K562 (cell line): ENCODE data around the gene ARL5C. TPM values are rescaled to one million over a fixed set of nuclear protein-coding genes. Genes with fewer than 3 reads are reported as not detected.

Experiments
- ATAC-seq: fragments of 200-7000 bp; cut with Tn5 transposase; 3 replicates; pipeline ENCODE4 v1.9.1; 2020; ENCODE audit warnings: moderate library complexity
- BruUV-seq: library from RNA; stranded (reverse); fragments of 400-500 nt; replicated peaks from 2 replicates; lab custom pipeline; 2021; lab: Mats Ljungman, UMichigan
- CTCF ChIA-PET: fragments of 300-600 bp; formaldehyde crosslinking; extraction: SDS; loops from one replicate; lab custom pipeline; 2021; ENCODE audit warnings: low intra/inter-chr PET ratio; lab: Yijun Ruan, JAX
- POLR2A ChIA-PET: fragments of 300-600, 350-650 bp; sonication (Branson Sonifier 250); formaldehyde crosslinking; extraction: SDS; loops from one replicate; lab custom pipeline; 2021; ENCODE audit warnings: antibody characterized with exemption, inconsistent platforms; lab: Yijun Ruan, JAX
- DNase-seq, 4 experiments: peaks; one replicate each; pipeline versions ENCODE4 v3.0.0 to v3.0.0-alpha.2; 2011 to 2018; ENCODE audit warnings: low spot score in 3 of 4, mixed read lengths in 3 of 4; ENCODE audit errors: extremely low read depth in 1 of 4
- FAIRE-seq: peaks from 2 replicates; lab custom pipeline; 2011; peaks lifted over from hg19 to GRCh38; lab: Jason Lieb, UNC
- H2AFZ ChIP-seq: 2 replicates; pipeline ENCODE4 v1.6.0; 2011; ENCODE audit warnings: low read depth, low read length, control low read depth, inconsistent platforms
- H3K27ac ChIP-seq: fragments of 200-600 bp; 3 replicates; pipeline ENCODE4 v1.8.0; 2011; ENCODE audit warnings: low read depth, mild to moderate bottlenecking, control low read depth, inconsistent platforms, low read length, moderate library complexity, mixed read lengths; ENCODE audit errors: extremely low read depth
- H3K27me3 ChIP-seq, 2 experiments: fragments of 300-600 bp in 1 of 2; 2 replicates in 1 of 2; 3 replicates in 1 of 2; pipeline versions ENCODE4 v1.6.0 to v1.8.0; 2011; ENCODE audit warnings: inconsistent platforms in 2 of 2, low read length in 2 of 2, mild to moderate bottlenecking in 1 of 2, mixed read lengths in 1 of 2, moderate library complexity in 1 of 2; ENCODE audit not compliant: control insufficient read depth in 2 of 2, insufficient read depth in 2 of 2
- H3K36me3 ChIP-seq: fragments of 300-600 bp; 3 replicates; pipeline ENCODE4 v1.8.0; 2011; ENCODE audit warnings: mild to moderate bottlenecking, low read length, inconsistent platforms; ENCODE audit not compliant: control insufficient read depth, insufficient read depth
- H3K4me1 ChIP-seq, 2 experiments: fragments of 200-600 bp in 1 of 2; replicated peaks in 1 of 2; 2 replicates in 1 of 2; 3 replicates in 1 of 2; pipeline versions ENCODE4 v1.5.1 to v1.8.0; 2011; ENCODE audit warnings: inconsistent platforms in 2 of 2, low read length in 2 of 2, mild to moderate bottlenecking in 1 of 2, mixed read lengths in 1 of 2, moderate library complexity in 1 of 2; ENCODE audit not compliant: control insufficient read depth in 2 of 2, insufficient read depth in 2 of 2
- H3K4me2 ChIP-seq: 2 replicates; pipeline ENCODE4 v1.6.1; 2011; ENCODE audit warnings: low read length, control low read depth, inconsistent platforms, mixed read lengths; ENCODE audit not compliant: insufficient read depth
- H3K4me3 ChIP-seq: fragments of 200-600 bp; sonication (generic), shearing (Covaris generic); 2 replicates; pipeline ENCODE4 v1.5.1; 2016; ENCODE audit warnings: control low read depth, inconsistent platforms
- H3K79me2 ChIP-seq: fragments of 200-600 bp; 3 replicates; pipeline ENCODE4 v1.8.0; 2011; ENCODE audit warnings: low read length, inconsistent platforms; ENCODE audit not compliant: control insufficient read depth, insufficient read depth
- H3K9ac ChIP-seq, 2 experiments: 2 replicates each; pipeline versions ENCODE4 v1.6.0 to v1.6.1; 2011; ENCODE audit warnings: low read depth in 2 of 2, low read length in 2 of 2, control low read depth in 1 of 2, inconsistent platforms in 1 of 2, mild to moderate bottlenecking in 1 of 2, mixed read lengths in 1 of 2; ENCODE audit not compliant: insufficient read depth in 1 of 2
- H3K9me1 ChIP-seq: one replicate; pipeline ENCODE4 v1.6.0; 2011; ENCODE audit warnings: inconsistent platforms, mild to moderate bottlenecking, low read length, moderate library complexity; ENCODE audit not compliant: control insufficient read depth, insufficient read depth
- H3K9me3 ChIP-seq: replicated peaks from 2 replicates; pipeline ENCODE4 v1.5.1; 2011; ENCODE audit warnings: low read depth, low read length, inconsistent platforms; ENCODE audit not compliant: control insufficient read depth, insufficient read depth
- H4K20me1 ChIP-seq: replicated peaks from 2 replicates; pipeline ENCODE4 v1.6.1; 2011; ENCODE audit warnings: low read length, inconsistent platforms, mixed read lengths; ENCODE audit not compliant: control insufficient read depth, insufficient read depth
- CREB3L1 ChIP-seq: fragments of 450-650 bp; IDR thresholded peaks from 2 replicates; pipeline ENCODE4 v1.6.1; 2014; ENCODE audit warnings: low read depth, mild to moderate bottlenecking, moderate library complexity, borderline replicate concordance
- KHSRP ChIP-seq: fragments of 450-650 bp; IDR thresholded peaks from 2 replicates; pipeline ENCODE4 v1.6.1; 2017
- MAFG ChIP-seq: fragments of 450-650 bp; conservative IDR thresholded peaks from 2 replicates; pipeline ENCODE4 v1.6.1; 2016; ENCODE audit warnings: missing genetic modification characterization, missing compliant biosample characterization
- MAZ ChIP-seq, 2 experiments: fragments of 450-650 bp in 1 of 2; sonication (generic) in 1 of 2; formaldehyde crosslinking; IDR thresholded peaks in 1 of 2; conservative IDR thresholded peaks in 1 of 2; 2 replicates each; pipeline versions ENCODE4 v1.4.0 to v1.5.0; 2020; ENCODE audit warnings: mild to moderate bottlenecking in 1 of 2, missing genetic modification reagents in 1 of 2
- MEF2D ChIP-seq: conservative IDR thresholded peaks from 2 replicates; pipeline ENCODE4 v1.6.1; 2016; ENCODE audit warnings: low read depth, missing genetic modification characterization, missing compliant biosample characterization
- NONO ChIP-seq, 2 experiments: fragments of 200-400 bp in 1 of 2; fragments of 450-650 bp in 1 of 2; formaldehyde crosslinking in 1 of 2; IDR thresholded peaks; 2 replicates each; pipeline ENCODE4 v1.6.1; 2017; ENCODE audit warnings: low read depth in 2 of 2, mild to moderate bottlenecking in 2 of 2, moderate library complexity in 2 of 2, low read length in 1 of 2
- SRSF9 ChIP-seq: fragments of 200-400 bp; formaldehyde crosslinking; IDR thresholded peaks from 2 replicates; pipeline ENCODE4 v1.6.1; 2017; ENCODE audit warnings: low read depth, low read length, borderline replicate concordance
- TAF1 ChIP-seq: IDR thresholded peaks from 2 replicates; pipeline ENCODE4 v1.6.1; 2011; ENCODE audit warnings: mild to moderate bottlenecking, low read length, moderate library complexity; ENCODE audit not compliant: insufficient read depth, control insufficient read depth, severe bottlenecking; ENCODE audit errors: extremely low read depth
- TAF15 ChIP-seq: fragments of 200-400 bp; formaldehyde crosslinking; IDR thresholded peaks from 2 replicates; pipeline ENCODE4 v1.6.1; 2017; ENCODE audit warnings: mild to moderate bottlenecking, low read depth, low read length, moderate library complexity
- TARDBP ChIP-seq: fragments of 450-650 bp; IDR thresholded peaks from 2 replicates; pipeline ENCODE4 v1.6.1; 2016
- ZNF280B ChIP-seq: fragments of 250-450 bp; sonication (Bioruptor Pico); IDR thresholded peaks from 2 replicates; pipeline ENCODE4 v1.5.1; 2021; ENCODE audit warnings: mild to moderate bottlenecking
- ZNF583 ChIP-seq: fragments of 250-450 bp; sonication (Bioruptor Pico); IDR thresholded peaks from 2 replicates; pipeline ENCODE4 v1.4.0; 2020
- ZNF589 ChIP-seq: fragments of 200-800 bp; sonication (Bioruptor generic); IDR thresholded peaks from 2 replicates; pipeline ENCODE4 v1.6.1; 2016; ENCODE audit warnings: low read depth, missing genetic modification characterization, missing compliant biosample characterization
- WGBS: fragments of 100-300 bp; shearing (Covaris generic); methylation state at CpG from one replicate; pipeline ENCODE4 v1.1.6; 2016; ENCODE audit warnings: low coverage, mixed read lengths; ENCODE audit not compliant: insufficient coverage; ENCODE audit errors: missing lambda C conversion rate; 5-methylcytosine and 5-hydroxymethylcytosine counted together
- in situ Hi-C: fragments of 300-500 bp; cut with MboI; formaldehyde crosslinking; loops from 4 replicates; pipeline ENCODE4 v1.15.0; 2018; ENCODE audit warnings: inconsistent platforms, mixed read lengths
- intact Hi-C: fragments of 100-400 bp; cut with micrococcal nuclease; formaldehyde crosslinking; loops from 2 replicates; pipeline ENCODE4 v1.14.2; 2022
- polyA plus RNA-seq, 8 experiments: library from polyadenylated mRNA; depleted of rRNA in 4 of 8; stranded (reverse) in 5 of 8; unstranded in 3 of 8; fragments of >200 nt; fragmentation: Nextera tagmentation in 2 of 8; fragmentation: Illumina TruSeq in 1 of 8; extraction: Ambion mirVana in 2 of 8; extraction: Trizol in 1 of 8; gene quantifications; 2 replicates each; pipeline versions ENCODE4 v1.2.1 to v1.2.3, GENCODE V29; 2011 to 2014; ENCODE audit warnings: inconsistent platforms in 1 of 8, missing spikeins in 1 of 8
- total RNA-seq, 7 experiments: library from RNA; depleted of rRNA in 6 of 7; stranded (reverse); fragments of >200 nt in 6 of 7; fragmentation: Illumina TruSeq in 2 of 7; extraction: Trizol in 2 of 7; gene quantifications; 2 replicates each; pipeline versions ENCODE4 v1.2.1 to v1.2.3, GENCODE V29; 2011 to 2021; ENCODE audit warnings: low replicate concordance in 1 of 7

The ARL5C gene
- total and polyA plus RNA-seq, 9 of the 15 experiments (the other 6 are each of a cell fraction or from before 2014, with no cell fraction given), result not detected

DNA sequence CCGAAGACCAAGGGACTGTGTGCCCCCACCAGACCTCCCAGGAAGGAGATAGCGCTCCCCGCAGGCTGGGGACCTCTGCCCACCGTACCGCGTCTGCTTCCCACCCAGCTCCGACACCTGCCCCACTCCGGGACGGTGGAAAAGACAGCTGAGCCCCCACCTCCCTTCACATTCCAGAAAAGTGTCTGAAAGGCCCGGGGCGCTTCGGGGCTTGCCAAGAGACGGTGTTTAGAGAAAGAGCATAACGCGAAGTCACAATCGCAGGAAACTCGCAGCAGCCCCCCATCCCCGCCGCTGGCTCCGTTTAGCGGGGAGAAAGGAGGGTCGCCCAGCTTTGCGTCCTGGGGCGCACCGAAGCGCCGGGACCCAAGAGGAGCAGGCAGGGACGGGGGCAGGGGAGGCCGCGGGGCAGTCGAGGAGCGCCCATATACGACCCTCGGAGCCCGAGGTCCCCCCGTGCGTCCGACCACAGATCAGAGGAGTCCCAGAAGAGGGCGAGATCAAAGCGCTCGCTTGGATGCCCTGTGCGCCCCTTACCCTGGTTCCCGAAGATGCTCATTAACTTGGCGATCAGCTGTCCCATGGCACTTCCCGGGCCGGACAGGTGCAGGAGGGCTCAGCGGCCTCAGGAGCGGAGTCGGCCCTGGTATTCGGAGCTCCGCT is 652 bp downstream of the ARL5C start:
- Histone ChIP-seq H3K9me1 (no peaks in the 10 kb centered on the region), H3K4me2 (peak overlapping the region; percentile 70; the same call in 1 of the 2 replicates), H4K20me1 (no peaks in the 10 kb centered on the region), H3K79me2 (no peaks in the 10 kb centered on the region), H3K27me3 (peaks cover 0 to 6% of the 10 kb centered on the region in 2 experiments; a peak in 2 of 5 replicates), H3K27ac (no peak overlapping the region), H3K36me3 (no peaks in the 10 kb centered on the region), H2AFZ (peak overlapping the region; percentile 75), H3K4me1 (peaks cover 5 to 19% of the 10 kb centered on the region in 2 experiments; a peak in 3 of 5 replicates), H3K9me3 (no peaks in the 10 kb centered on the region), H3K4me3 (no peak overlapping the region), H3K9ac (peak overlapping the region in 1 of 2 experiments; percentile 62; a peak in 1 of 4 replicates)
- POLR2A ChIA-PET, result interaction anchor here (0.5 to 1.4 kb wide), 9 partner anchors 9 to 277 kb away, joined by 3 to 14 read pairs (median 3); partner anchors contain the start of gene PLXDC1
- no TSS peak for BruUV-seq
- CTCF ChIA-PET, result no interaction called here
- 57% methylated on average over 29 of the region's 51 CpGs for WGBS
- intact Hi-C loops, result no loop called here
- in situ Hi-C loops, result no loop called here
- no peak for FAIRE-seq
- no peak for ATAC-seq
- DNase-seq, result no peak
- TF ChIP-seq ZNF583 (CRISPR knock-in tag), result no peak
- no peak for TF ChIP-seq MAZ (CRISPR knock-in tag; conservative IDR thresholded peaks at IDR 0.05 in 1 of 2, IDR thresholded peaks at IDR 0.05 in 1 of 2)
- TF ChIP-seq KHSRP, result no peak
- TF ChIP-seq CREB3L1, result no peak
- no peak for TF ChIP-seq NONO (IDR thresholded peaks at IDR 0.05; ENCODE audit: low read depth in 2 of 2, low read length in 1 of 2)
- no peak for TF ChIP-seq MAFG (tag)
- no peak for TF ChIP-seq TAF15
- no peak for TF ChIP-seq MEF2D
- no peak for TF ChIP-seq TARDBP
- no peak for TF ChIP-seq ZNF589
- no peak for TF ChIP-seq TAF1
- TF ChIP-seq ZNF280B, result no peak
- no peak for TF ChIP-seq SRSF9
